GM18526 (cell line): ENCODE measurements around the gene HSPB6.

Experiments
- POLR2A ChIP-seq: IDR thresholded peaks from 3 replicates; pipeline ENCODE4 v1.6.1; 2011; ENCODE audit not compliant: insufficient read length; ENCODE audit errors: extremely low read depth

HSPB6 gene

DNA sequence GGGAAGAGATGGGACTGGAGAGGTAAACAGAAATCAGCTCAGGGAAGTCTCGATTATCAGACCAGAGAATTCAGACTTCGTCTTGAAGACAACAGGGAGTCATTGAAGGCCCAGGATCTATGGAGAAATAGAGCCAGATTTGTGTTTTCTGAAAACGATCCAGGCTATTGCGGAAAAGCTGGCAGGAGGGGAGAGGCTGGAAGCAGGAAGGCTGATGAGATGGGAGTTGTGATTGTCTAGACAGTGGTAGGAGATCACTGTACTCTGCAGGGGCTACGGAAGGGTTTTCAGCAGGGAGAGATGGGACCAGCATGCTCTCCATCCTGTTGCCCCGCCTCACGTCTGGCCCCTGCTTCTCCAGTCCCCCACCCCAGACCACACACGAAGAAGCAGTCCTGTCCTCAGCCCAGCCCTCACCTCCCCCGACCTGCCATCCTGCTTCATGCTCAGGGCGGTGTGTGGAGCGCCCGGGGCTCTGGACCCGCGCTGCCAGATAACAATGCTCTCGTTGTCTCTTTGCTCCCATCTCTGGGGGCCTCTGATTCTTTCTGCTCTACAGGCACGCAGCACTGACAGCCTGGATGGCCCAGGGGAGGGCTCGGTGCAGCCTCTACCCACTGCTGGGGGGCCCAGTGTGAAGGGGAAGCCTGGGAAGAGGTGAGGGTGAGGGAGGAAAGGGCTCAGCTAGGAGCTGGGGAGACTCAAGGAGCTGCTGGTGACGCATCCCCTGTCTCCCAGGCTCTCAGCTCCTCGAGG, 20.4 kb upstream of the HSPB6 start:
- no peak for TF ChIP-seq POLR2A

DNA sequence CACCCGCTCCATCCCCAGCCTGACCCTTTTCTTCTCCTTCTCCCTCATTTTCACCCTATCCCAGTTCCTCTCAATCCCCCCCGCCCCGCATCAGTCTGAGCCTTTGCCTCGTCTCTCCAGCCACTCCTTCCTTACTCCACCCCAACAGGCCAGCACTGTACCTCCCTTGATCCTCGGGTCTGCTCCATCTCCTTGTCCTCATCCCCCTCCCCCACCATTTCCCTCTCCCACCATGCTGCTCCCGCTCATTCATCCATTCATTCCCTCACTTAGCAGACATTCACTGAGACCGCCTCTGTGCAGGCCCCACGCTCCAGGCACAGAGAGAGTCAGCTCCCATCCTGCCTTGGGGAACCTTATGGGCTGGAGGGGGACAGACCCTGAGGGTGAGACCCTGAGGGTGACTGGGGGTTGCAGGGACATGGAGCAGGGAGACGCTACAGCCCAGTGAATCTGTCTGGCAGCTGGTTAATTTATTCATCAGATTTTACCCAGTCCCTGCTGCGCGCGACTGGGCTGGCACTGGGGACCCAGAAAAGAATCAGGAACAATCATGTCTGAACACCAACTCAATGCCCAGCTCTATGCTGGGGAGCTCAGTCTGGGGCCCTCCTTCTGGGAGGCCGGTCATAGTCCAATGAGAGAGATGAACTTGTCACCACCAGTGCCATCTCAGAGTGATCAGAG, 19.4 kb upstream of the HSPB6 start:
- TF ChIP-seq POLR2A, result no peak

DNA sequence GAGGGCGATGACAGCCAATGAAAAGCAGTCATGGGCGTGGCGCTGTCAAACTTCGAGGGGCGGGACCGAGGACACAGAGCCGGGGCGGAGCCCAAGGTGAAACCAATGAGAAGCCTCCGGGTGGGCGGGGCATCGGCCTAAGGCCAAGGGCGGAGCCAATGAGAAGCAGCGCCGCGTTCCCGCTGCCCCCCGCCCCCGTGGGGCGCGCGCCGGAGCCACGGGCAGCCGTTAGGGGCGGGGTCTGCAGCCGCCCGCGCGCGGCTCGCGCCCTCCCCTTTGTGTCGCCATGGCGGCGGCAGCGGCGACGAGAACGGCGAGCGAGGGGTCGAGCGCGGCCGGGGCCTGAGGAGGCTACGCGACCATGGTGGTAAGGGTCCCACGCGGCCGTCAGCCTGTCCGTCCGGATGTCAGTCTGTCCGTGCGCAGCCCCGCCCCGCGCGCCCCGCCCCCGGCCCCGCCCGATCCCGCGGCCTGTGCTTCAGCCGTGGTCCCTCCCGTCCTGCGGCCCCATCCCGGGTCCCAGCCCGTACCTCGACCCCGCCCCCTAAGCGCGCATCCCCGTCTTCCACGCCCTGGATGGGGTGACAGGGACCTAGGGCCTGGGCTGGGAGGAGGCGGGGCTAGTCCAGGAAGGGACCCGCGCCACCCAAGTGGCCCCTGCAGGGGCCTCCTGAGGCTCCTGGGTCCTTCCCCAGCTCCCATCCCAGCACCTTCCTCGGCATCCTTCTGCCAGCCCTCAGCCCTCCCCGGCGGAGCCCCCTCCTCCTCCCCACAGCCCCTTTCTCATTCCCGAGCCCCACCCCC, 18.7 kb upstream of the HSPB6 start, which contains the start of gene ARHGAP33:
ARHGAP33 (plus strand) TSS at position 267 of the 804 bp plus-strand sequence; CDS start at position 362, 95 bp downstream.
- TF ChIP-seq POLR2A, result peak; percentile 41

DNA sequence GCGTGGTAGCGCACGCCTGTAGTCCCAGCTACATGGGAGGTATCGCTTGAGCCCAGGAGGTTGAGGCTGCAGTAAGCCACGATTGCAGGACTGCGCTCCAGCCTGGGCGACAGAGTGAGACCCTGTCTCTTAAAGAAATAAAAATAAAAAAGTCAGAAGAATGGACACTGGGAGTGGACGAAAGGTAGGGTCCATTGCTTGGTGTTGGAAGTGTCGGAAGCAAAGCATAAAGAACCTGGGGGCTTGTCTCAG, 18.1 kb upstream of the HSPB6 start:
- no peak for TF ChIP-seq POLR2A

DNA sequence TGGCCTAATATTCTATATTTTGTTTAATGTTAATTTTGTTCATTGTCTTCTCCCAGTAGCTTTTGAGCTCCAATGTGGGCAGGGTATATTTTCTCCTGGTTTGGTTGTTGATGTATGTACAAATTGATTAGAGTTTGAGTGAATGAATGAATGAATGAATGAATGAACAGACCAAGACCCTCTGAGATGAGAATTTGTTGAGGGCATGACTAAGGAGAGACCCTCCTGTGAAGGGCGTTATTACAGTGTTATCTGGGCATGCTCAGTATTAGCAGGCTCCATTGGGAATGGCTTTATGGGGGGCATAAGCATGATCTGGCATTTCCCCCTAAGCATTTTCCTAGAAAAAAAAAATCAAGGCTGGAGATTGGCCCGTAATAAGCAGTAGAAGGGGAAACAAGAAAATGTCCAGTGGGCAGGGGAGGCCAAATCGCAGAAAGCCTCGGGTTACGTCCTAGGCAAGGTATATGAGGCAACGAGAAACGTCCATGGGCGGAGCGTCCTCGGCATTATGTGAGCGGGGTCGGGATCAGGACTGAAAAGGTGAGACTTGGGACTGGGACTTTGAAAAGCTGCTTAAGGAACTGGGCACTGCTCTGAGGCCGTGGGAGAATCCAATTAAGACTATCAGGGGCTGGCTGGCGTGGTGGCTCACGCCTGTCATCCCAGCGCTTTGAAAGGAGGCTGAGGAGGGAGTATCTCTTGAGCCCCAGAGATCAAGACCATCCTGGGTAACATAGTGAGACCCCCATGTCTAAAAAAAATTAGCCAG, 17.6 kb upstream of the HSPB6 start:
- TF ChIP-seq POLR2A, result no peak

DNA sequence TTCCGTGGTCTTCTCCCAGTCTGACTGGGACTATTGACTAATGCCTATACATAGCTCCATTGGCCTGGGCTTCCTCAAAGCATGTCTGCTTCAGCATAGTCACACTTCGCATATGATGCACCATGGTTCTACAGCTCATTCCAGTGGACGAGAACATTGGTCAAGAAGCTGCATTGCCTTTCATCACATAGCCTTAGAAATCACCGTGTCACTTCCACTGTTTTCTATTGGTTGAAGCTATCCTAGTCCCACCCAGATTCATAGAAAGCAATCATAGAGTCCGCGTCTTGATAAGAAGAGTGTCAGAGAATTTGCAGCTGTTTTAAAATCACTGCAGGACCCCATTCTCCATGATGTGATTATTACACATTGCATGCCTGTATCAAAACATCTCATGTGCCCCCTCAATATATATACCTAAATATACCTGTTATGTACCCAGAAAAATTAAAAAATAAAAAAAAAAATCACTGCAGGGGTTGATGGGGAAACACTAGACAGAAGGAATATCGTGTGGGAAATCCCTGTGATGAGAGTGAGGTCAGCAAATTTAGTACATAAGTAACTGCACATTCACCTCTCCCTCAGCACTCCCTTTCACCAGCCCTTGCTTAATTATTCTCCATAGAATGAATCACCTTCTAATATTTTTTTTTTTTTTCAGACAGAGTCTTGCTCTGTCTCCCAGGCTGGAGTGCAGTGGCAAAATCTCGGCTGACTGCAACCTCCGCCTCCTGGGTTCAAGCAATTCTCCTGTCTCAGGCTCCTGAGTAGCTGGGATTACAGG, 16.4 kb upstream of the HSPB6 start:
- TF ChIP-seq POLR2A, result no peak

DNA sequence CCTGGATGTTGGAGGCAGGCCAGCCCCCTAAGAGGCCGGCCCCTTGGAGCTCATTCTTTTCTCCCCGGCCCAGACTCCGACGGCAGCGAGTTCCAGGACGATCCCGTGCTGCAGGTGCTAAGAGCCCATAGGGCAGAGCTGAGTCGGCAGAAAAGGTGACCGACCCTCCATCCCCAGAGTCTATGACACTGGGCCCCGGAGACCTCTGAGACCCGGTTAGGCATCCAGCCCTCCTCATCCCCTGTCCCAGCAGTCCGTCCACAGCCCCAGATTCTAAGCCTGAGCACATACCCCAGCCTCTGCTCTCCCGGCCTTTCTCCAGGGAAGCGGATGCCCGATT, 11.2 kb upstream of the HSPB6 start:
- no peak for TF ChIP-seq POLR2A

DNA sequence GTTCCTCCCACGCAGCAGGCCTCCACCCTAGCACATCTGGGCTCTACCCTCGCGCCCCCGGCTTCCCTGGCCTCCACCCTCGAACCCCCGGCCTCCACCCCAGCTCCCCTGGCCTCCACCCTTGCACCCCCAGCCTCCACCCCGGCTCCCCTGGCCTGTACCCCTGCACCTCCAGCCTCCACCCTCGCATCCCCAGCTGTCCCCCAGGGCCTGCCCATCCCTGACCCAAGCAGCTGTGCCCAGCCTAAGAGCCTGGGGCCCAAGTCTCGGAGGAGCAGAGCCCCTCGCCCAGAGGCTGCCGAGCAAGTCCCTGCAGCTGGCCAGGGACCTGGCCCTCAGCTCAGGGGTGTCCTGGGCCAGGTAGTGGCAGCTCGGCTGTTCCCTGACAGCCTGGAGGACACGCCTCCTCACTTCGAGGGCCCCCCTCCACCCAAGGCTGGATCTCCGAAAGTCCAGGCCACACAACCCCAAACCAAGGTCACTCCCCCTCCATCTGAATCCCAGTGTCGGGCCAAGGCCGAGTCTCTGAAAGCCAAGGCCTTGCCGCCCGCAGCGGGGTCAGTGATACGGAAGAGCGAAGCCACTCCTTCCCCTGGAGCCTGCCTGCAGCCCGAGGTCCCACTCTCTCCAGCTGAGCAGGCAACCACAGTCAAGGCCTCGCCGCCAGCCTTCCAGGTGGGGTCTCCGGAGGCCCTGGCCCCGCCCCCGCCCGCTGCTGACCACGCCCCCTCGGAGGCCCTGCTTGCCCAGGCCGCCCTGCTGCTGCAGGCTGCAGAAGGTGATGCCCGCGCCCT, 10.7 kb upstream of the HSPB6 start:
- TF ChIP-seq POLR2A, result no peak

DNA sequence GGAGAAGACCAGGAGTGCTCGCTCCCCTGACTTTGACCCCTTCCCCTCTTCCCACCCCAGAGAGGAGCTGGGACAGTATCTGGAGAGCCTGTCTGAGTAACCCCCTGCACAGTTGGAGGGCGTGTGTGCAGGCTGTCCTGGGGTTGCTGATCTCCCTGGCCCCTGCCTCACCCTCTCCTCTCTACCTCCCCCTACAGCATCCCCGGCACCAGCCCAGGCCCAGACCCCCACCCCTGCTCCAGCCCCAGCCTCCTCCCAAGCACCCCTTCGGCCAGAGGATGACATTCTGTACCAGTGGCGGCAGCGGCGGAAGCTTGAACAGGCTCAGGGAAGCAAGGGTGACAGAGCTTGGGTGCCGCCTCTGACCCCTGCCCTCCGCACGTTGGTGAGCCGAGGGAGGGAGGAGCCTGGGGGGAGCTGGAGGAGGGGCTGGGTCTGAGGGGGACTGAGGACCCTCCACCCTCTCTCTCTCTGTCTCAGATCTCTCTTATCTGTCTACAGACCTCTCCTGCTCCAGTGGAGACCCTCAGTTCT, 9.8 kb upstream of the HSPB6 start:
- no peak for TF ChIP-seq POLR2A

DNA sequence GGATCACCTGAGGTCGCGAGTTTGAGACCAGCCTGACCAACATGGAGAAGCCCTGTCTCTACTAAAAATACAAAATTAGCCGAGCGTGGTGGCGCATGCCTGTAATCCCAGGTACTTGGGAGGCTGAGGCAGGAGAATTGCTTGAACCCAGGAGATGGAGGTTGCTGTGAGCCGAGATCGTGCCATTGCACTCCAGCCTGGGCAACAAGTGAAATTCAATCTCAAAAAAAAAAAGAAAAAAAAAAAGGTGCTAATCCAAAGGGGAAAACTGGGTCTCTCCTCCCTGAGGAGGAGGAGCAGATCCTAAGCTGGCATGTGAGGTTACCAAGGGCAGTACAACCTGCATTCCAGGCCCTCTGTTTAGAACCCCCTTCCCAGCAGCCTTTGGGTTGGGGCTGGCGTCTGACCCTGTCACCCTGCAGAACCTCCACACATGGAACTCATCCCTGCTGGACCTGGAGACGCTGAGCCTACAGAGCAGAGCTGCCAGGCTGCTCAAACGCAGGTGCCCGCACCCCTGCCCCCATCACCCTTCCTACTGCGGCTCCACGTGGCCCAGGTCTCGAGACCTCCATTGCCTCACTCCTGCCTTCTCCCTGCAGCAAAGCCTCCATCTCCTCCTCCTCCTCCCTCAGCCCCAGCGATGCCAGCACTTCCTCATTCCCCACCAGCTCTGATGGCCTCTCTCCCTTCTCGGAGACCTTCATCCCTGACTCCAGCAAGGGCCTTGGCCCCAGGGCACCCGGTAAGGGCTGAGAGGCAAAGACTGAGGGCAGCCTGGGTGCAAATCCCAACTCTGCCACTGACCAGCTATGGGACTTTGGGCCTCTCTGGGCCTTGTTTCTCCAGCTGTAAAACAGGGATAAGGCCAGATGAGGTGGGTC, 7.8 kb upstream of the HSPB6 start:
- no peak for TF ChIP-seq POLR2A

DNA sequence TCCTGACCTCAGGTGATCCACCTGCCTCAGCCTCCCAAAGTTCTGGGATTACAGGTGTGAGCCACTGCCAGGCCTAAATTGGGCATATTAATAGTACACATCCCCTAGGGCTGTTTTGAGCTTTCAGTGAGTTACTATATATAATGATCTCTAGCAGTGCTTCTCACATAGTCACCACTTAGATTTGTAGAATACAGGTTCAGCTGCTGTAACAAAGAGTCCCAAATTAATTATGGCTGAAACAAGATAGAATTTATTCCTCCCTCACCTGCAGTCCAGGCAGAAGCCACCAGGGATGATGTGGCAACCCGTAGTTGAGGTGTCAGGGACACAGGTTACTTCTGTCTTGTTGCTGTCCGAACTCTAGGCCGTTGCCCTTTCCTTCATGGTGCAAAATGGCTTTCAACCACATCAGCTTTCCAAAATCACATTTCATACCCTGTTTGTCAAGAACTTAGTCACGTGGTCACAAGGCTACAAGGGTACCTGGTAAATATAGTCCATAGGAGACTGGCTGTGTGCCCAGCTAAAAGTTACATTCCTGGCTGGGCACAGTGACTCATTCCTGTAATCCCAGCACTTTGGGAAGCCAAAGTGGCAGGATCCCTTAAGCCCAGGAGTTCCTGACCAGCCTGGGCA, 4.0 kb upstream of the HSPB6 start:
- TF ChIP-seq POLR2A, result no peak

DNA sequence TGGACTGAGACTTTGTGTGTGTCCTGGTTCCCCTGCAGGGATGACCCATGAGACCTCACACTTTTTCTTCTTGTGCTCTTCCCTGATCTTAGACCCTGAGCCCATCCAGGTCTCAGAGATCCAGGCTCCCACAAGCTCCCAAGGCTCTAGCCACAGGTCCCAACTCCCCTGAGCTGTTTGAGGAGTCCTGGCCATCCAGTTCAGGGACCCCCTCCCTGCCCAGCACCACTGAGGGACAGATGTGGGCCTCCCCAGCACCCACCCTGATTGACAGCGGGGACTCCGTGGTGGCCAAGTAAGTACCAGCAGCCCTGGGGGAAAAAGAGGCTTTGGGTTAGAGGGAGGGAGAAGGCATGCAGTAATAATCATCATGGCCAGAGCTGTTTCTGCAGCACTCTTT, 2.9 kb upstream of the HSPB6 start:
- no peak for TF ChIP-seq POLR2A

DNA sequence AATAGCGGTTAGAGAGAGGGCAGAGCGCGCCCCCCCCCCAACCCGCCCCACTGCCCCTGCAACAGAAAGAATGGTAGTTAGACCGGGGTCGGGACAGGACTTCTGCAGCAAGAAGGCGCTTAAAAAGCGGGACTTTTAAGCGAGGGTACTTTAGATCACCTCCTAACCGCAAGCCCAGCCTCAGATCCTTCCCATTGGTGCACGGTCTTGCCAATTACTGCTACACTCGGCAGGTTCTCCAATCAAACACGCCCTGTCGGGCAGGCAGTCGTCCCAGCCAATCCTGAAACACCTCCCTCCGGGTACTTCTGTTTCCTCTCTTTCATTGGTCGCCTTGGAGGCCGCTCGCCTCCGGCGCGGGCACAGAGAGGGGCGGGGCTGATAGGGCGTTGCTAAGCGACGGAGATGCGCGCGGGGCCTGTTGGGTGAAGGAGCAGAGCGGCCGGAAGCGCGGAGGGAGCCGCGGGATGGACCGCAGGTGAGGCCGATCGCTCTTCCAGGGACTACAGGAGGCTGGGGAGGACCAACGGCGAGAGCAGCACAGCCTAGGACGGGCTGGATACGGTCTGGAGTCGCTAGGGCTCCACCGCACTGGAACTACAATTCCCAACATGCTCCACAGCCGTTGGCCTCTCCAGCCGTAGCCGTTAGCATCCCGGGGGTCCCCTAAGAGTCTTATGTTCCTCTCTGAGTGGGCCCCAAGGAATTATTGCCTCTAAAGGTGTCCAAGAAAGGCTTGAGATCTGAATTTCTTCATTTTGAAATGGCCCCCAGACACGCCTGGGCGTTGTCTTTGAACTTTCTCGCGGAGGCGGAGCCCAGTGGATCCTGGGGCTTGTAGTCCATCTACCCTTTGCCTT, 1.1 kb upstream of the HSPB6 start, which contains the start of gene PROSER3:
PROSER3 (plus strand) TSS at position 428 of the 860 bp plus-strand sequence; CDS start at position 468, 40 bp downstream.
- TF ChIP-seq POLR2A, result peak; percentile 65
